CD8-positive, alpha-beta memory T cell (primary cell): Measurements from ENCODE around the gene TMEM240. TPM values are rescaled to one million over a fixed set of nuclear protein-coding genes. Genes with fewer than 3 reads are reported as not detected.
A peak's percentile ranks its signal among the peaks of the same experiment; 100 is the strongest.

Experiments used
- CTCF ChIA-PET: fragments of 350-600 bp; sonication (Branson Sonifier 250); formaldehyde crosslinking; loops from one replicate; lab custom pipeline; 2021; ENCODE audit warnings: antibody characterized with exemption; lab: Charles Lee
- POLR2A ChIA-PET: fragments of 350-600 bp; sonication (Branson Sonifier 250); formaldehyde crosslinking; loops from one replicate; lab custom pipeline; 2021; ENCODE audit warnings: antibody characterized with exemption; lab: Charles Lee
- DNase-seq, 5 donors: peaks; one replicate each; pipeline versions ENCODE4 v3.0.0 to v3.0.0-alpha.2; 2020 to 2022; ENCODE audit warnings: mixed read lengths in 1 of 5
- H3K27ac ChIP-seq: one replicate; pipeline ENCODE4 v1.7.0; 2013; ENCODE audit warnings: low read depth, mild to moderate bottlenecking, low read length, moderate library complexity
- H3K27me3 ChIP-seq: 2 replicates; pipeline ENCODE4 v1.7.0; 2013; ENCODE audit warnings: low read length, mild to moderate bottlenecking; ENCODE audit not compliant: insufficient read depth, poor library complexity, severe bottlenecking
- H3K36me3 ChIP-seq: 2 replicates; pipeline ENCODE4 v1.7.0; 2013; ENCODE audit warnings: mild to moderate bottlenecking, low read length, moderate library complexity; ENCODE audit not compliant: insufficient read depth
- H3K4me1 ChIP-seq: 2 replicates; pipeline ENCODE4 v1.7.0; 2013; ENCODE audit warnings: mild to moderate bottlenecking, low read length, moderate library complexity; ENCODE audit not compliant: insufficient read depth
- H3K4me3 ChIP-seq: 2 replicates; pipeline ENCODE4 v1.7.0; 2013; ENCODE audit warnings: mild to moderate bottlenecking, low read length
- H3K9me3 ChIP-seq: 2 replicates; pipeline ENCODE4 v1.7.0; 2013; ENCODE audit warnings: mild to moderate bottlenecking, low read length
- H3K27ac Mint-ChIP-seq, 8 donors: one replicate each; pipeline ENCODE4 v1.8.0; 2020 to 2021; ENCODE audit warnings: mixed read lengths in 8 of 8, mild to moderate bottlenecking in 6 of 8, inconsistent platforms in 3 of 8, moderate library complexity in 3 of 8
- H3K27me3 Mint-ChIP-seq, 2 donors: one replicate each; pipeline ENCODE4 v1.8.0; 2020 to 2021; ENCODE audit warnings: mixed read lengths in 2 of 2, mild to moderate bottlenecking in 1 of 2, moderate library complexity in 1 of 2
- H3K36me3 Mint-ChIP-seq, 3 donors: one replicate each; pipeline ENCODE4 v1.8.0; 2020 to 2021; ENCODE audit warnings: mixed read lengths in 3 of 3, inconsistent platforms in 1 of 3, mild to moderate bottlenecking in 1 of 3
- H3K4me1 Mint-ChIP-seq, 3 donors: one replicate each; pipeline ENCODE4 v1.8.0; 2020 to 2021; ENCODE audit warnings: mixed read lengths in 3 of 3, inconsistent platforms in 1 of 3, mild to moderate bottlenecking in 1 of 3
- H3K4me3 Mint-ChIP-seq, 7 donors: one replicate each; pipeline ENCODE4 v1.8.0; 2020 to 2021; ENCODE audit warnings: mixed read lengths in 7 of 7, mild to moderate bottlenecking in 6 of 7, moderate library complexity in 4 of 7, inconsistent platforms in 2 of 7
- H3K9me3 Mint-ChIP-seq, 5 donors: one replicate each; pipeline ENCODE4 v1.8.0; 2020 to 2022; ENCODE audit warnings: mixed read lengths in 5 of 5, mild to moderate bottlenecking in 3 of 5, moderate library complexity in 2 of 5, inconsistent platforms in 1 of 5
- polyA plus RNA-seq: library from polyadenylated mRNA; unstranded; fragments of 300-500 nt; fragmentation: Illumina TruSeq; gene quantifications from one replicate; pipeline ENCODE4 v1.2.3, GENCODE V29; 2021
- total RNA-seq, 2 experiments: library from RNA; stranded (reverse); gene quantifications; one replicate each; pipeline ENCODE4 v1.2.3, GENCODE V29; 2021

TMEM240 gene
- total RNA-seq, result under 1 TPM; 0.33 to 0.59 TPM
- not detected for polyA plus RNA-seq

- no peaks in the 10 kb centered on the region for H3K36me3 ChIP-seq
- Mint-ChIP-seq H3K4me3 (peak within 1 kb of the TSS; percentile 60 to 87 (median 67)), H3K4me1 (peaks cover 0 to 10% (median 2%) of the 10 kb centered on the region in 3 donors), H3K27me3 (no peaks in the 10 kb centered on the region), H3K27ac (peak within 1 kb of the TSS in 2 of 8 donors; percentile 57 to 66), H3K9me3 (no peaks in the 10 kb centered on the region), H3K36me3 (peaks cover 0 to 22% (median 0%) of the 10 kb centered on the region in 3 donors)
- H3K27me3 ChIP-seq, result no peaks in the 10 kb centered on the region
- no peak within 1 kb of the TSS for H3K27ac ChIP-seq
- no peak within 1 kb of the TSS for H3K4me3 ChIP-seq
- peak; percentile 13 to 67 (median 23) for DNase-seq
- no peaks in the 10 kb centered on the region for H3K9me3 ChIP-seq
- H3K4me1 ChIP-seq, result no peaks in the 10 kb centered on the region
- ChIA-PET CTCF (no interaction called here), POLR2A (interaction anchor here (0.5 kb wide), 1 partner anchor 64 kb away, joined by 3 read pairs; no protein-coding TSS in a partner anchor)
Observed at GRCh38 chr1:1540090-1540817, at the start of gene TMEM240. TMEM240 (minus strand) TSS chr1:1540624; CDS start chr1:1540346, 278 bp downstream.

GRCh38 chr1:1583347-1584010 lies 43.1 kb upstream of the TMEM240 start:
- Mint-ChIP-seq H3K27me3 (peaks cover 7 to 36% of the 10 kb centered on the region in 2 donors), H3K27ac (peak overlapping the region in 1 of 8 donors; percentile 61), H3K4me3 (no peak overlapping the region), H3K4me1 (no peaks in the 10 kb centered on the region), H3K36me3 (no peaks in the 10 kb centered on the region), H3K9me3 (no peaks in the 10 kb centered on the region)
- no peak for DNase-seq
- Histone ChIP-seq H3K4me1 (no peaks in the 10 kb centered on the region), H3K27ac (no peak overlapping the region), H3K9me3 (no peaks in the 10 kb centered on the region), H3K4me3 (no peak overlapping the region), H3K27me3 (no peaks in the 10 kb centered on the region), H3K36me3 (no peaks in the 10 kb centered on the region)
- POLR2A ChIA-PET, result interaction anchor here (0.5 kb wide), 1 partner anchor 17 kb away, joined by 3 read pairs; no protein-coding TSS in a partner anchor
- CTCF ChIA-PET, result interaction anchor here (1.3 kb wide), 1 partner anchor 15 kb away, joined by 3 read pairs; no protein-coding TSS in a partner anchor

- no peak for DNase-seq
- no peaks in the 10 kb centered on the region for H3K9me3 ChIP-seq
- H3K36me3 Mint-ChIP-seq, result no peaks in the 10 kb centered on the region
- H3K9me3 Mint-ChIP-seq, result no peaks in the 10 kb centered on the region
- H3K36me3 ChIP-seq, result no peaks in the 10 kb centered on the region
- H3K27me3 Mint-ChIP-seq, result peaks cover 5 to 34% of the 10 kb centered on the region in 2 donors
- ChIA-PET CTCF (interaction anchor here (1.3 kb wide), 1 partner anchor 16 kb away, joined by 3 read pairs; no protein-coding TSS in a partner anchor), POLR2A (interaction anchor here (0.5 kb wide), 1 partner anchor 17 kb away, joined by 3 read pairs; no protein-coding TSS in a partner anchor)
- no peaks in the 10 kb centered on the region for H3K4me1 Mint-ChIP-seq
- H3K4me3 ChIP-seq, result no peak overlapping the region
- H3K27ac ChIP-seq, result no peak overlapping the region
- no peak overlapping the region for H3K27ac Mint-ChIP-seq
- H3K4me3 Mint-ChIP-seq, result no peak overlapping the region
- H3K4me1 ChIP-seq, result no peaks in the 10 kb centered on the region
- H3K27me3 ChIP-seq, result no peaks in the 10 kb centered on the region
Observed at GRCh38 chr1:1582585-1583346, 42.3 kb upstream of the TMEM240 start.

- POLR2A ChIA-PET, result interaction anchor here (1.1 kb wide), 1 partner anchor 37 kb away, joined by 3 read pairs; no protein-coding TSS in a partner anchor
- H3K9me3 ChIP-seq, result no peaks in the 10 kb centered on the region
- peaks cover 7% of the 10 kb centered on the region for H3K4me1 ChIP-seq
- H3K36me3 Mint-ChIP-seq, result peaks cover 0 to 11% (median 0%) of the 10 kb centered on the region in 3 donors
- H3K27me3 ChIP-seq, result no peaks in the 10 kb centered on the region
- peak overlapping the region in 1 of 8 donors; percentile 67 for H3K27ac Mint-ChIP-seq
- peaks cover 12 to 24% of the 10 kb centered on the region in 2 donors for H3K27me3 Mint-ChIP-seq
- no peaks in the 10 kb centered on the region for H3K36me3 ChIP-seq
- H3K4me3 ChIP-seq, result no peak overlapping the region
- H3K27ac ChIP-seq, result no peak overlapping the region
- peaks cover 9 to 18% (median 16%) of the 10 kb centered on the region in 3 donors for H3K4me1 Mint-ChIP-seq
- no peak for DNase-seq
- peak overlapping the region in 1 of 7 donors; percentile 13 for H3K4me3 Mint-ChIP-seq
- peaks cover 0 to 3% (median 0%) of the 10 kb centered on the region in 5 donors for H3K9me3 Mint-ChIP-seq
- CTCF ChIA-PET, result interaction anchor here (0.8 to 2.5 kb wide), 2 partner anchors 10 to 36 kb away, joined by 3 to 6 read pairs; partner anchors contain the start of gene MIB2
Observed at GRCh38 chr1:1578371-1578940, 38.0 kb upstream of the TMEM240 start.

GRCh38 chr1:1577367-1578011 lies 37.1 kb upstream of the TMEM240 start:
- H3K27ac Mint-ChIP-seq, result peak overlapping the region in 1 of 8 donors; percentile 67
- ChIA-PET POLR2A (interaction anchor here (1.1 kb wide), 1 partner anchor 38 kb away, joined by 3 read pairs; no protein-coding TSS in a partner anchor), CTCF (interaction anchor here (2.5 kb wide), 1 partner anchor 37 kb away, joined by 6 read pairs; the partner anchor contains the start of gene MIB2)
- no peak overlapping the region for H3K4me3 Mint-ChIP-seq
- no peaks in the 10 kb centered on the region for H3K27me3 ChIP-seq
- H3K27me3 Mint-ChIP-seq, result peaks cover 12 to 16% of the 10 kb centered on the region in 2 donors
- H3K36me3 ChIP-seq, result no peaks in the 10 kb centered on the region
- H3K36me3 Mint-ChIP-seq, result peaks cover 0 to 13% (median 0%) of the 10 kb centered on the region in 3 donors
- no peak for DNase-seq
- peaks cover 0 to 3% (median 0%) of the 10 kb centered on the region in 5 donors for H3K9me3 Mint-ChIP-seq
- peaks cover 17% of the 10 kb centered on the region for H3K4me1 ChIP-seq
- H3K9me3 ChIP-seq, result no peaks in the 10 kb centered on the region
- H3K4me1 Mint-ChIP-seq, result peaks cover 11 to 26% (median 19%) of the 10 kb centered on the region in 3 donors
- H3K27ac ChIP-seq, result no peak overlapping the region
- no peak overlapping the region for H3K4me3 ChIP-seq

- H3K27me3 ChIP-seq, result no peaks in the 10 kb centered on the region
- peak within 1 kb of the TSS; percentile 96 to 99 (median 97) for H3K4me3 Mint-ChIP-seq
- peak within 1 kb of the TSS; percentile 99 to 100 (median 100) for H3K27ac Mint-ChIP-seq
- H3K9me3 Mint-ChIP-seq, result peaks cover 0 to 3% (median 0%) of the 10 kb centered on the region in 5 donors
- no peaks in the 10 kb centered on the region for H3K9me3 ChIP-seq
- ChIA-PET POLR2A (interaction anchor here (1.0 kb wide), 2 partner anchors 39 to 55 kb away, joined by 3 to 5 read pairs; no protein-coding TSS in a partner anchor), CTCF (no interaction called here)
- H3K27me3 Mint-ChIP-seq, result peaks cover 0 to 10% of the 10 kb centered on the region in 2 donors
- H3K36me3 Mint-ChIP-seq, result peaks cover 0 to 26% (median 6%) of the 10 kb centered on the region in 3 donors
- peaks cover 25% of the 10 kb centered on the region for H3K4me1 ChIP-seq
- peaks cover 25 to 43% (median 31%) of the 10 kb centered on the region in 3 donors for H3K4me1 Mint-ChIP-seq
- peaks cover 6% of the 10 kb centered on the region for H3K36me3 ChIP-seq
- H3K4me3 ChIP-seq, result peak within 1 kb of the TSS; percentile 80
- DNase-seq, result peak; percentile 89 to 95 (median 92)
- H3K27ac ChIP-seq, result peak within 1 kb of the TSS; percentile 98
Observed at GRCh38 chr1:1574721-1575537, 34.5 kb upstream of the TMEM240 start, which contains the start of gene SSU72. SSU72 (minus strand) TSS chr1:1574863; CDS start chr1:1574557, 306 bp downstream.
